Measurements from ENCODE around the gene TMUB1. TPM values are rescaled to one million over a fixed set of nuclear protein-coding genes. Genes with fewer than 3 reads are reported as not detected.

The TMUB1 gene
- total RNA-seq, 1 experiment from 2014 or later: 51.2 TPM

- no TSS peak for BruUV-seq (replicated peaks)
- H3K36me3 Mint-ChIP-seq (ENCODE audit: insufficient read depth, unreplicated experiment): peaks cover 74% of the 10 kb centered on the region
- no peaks in the 10 kb centered on the region for H3K27me3 Mint-ChIP-seq (ENCODE audit: unreplicated experiment)
- peaks cover 33% of the 10 kb centered on the region for H3K4me1 Mint-ChIP-seq (ENCODE audit: low read depth, unreplicated experiment)
- peak within 1 kb of the TSS; percentile 67 for H3K27ac Mint-ChIP-seq (ENCODE audit: unreplicated experiment)
- intact Hi-C loops (cut with micrococcal nuclease; ENCODE audit: unreplicated experiment): no loop called here
- peak; percentile 89 for DNase-seq
- H3K4me3 Mint-ChIP-seq (ENCODE audit: low read depth, unreplicated experiment): peak within 1 kb of the TSS; percentile 94
- CTCF ChIA-PET: interaction anchor here (1.2 kb wide), 2 partner anchors 9 to 32 kb away, joined by 3 read pairs; no protein-coding TSS in a partner anchor
- TF ChIP-seq, protein P1, sequence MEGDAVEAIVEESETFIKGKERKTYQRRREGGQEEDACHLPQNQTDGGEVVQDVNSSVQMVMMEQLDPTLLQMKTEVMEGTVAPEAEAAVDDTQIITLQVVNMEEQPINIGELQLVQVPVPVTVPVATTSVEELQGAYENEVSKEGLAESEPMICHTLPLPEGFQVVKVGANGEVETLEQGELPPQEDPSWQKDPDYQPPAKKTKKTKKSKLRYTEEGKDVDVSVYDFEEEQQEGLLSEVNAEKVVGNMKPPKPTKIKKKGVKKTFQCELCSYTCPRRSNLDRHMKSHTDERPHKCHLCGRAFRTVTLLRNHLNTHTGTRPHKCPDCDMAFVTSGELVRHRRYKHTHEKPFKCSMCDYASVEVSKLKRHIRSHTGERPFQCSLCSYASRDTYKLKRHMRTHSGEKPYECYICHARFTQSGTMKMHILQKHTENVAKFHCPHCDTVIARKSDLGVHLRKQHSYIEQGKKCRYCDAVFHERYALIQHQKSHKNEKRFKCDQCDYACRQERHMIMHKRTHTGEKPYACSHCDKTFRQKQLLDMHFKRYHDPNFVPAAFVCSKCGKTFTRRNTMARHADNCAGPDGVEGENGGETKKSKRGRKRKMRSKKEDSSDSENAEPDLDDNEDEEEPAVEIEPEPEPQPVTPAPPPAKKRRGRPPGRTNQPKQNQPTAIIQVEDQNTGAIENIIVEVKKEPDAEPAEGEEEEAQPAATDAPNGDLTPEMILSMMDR (IDR thresholded peaks at IDR 0.05; ENCODE audit: unreplicated experiment): peak; percentile 85
- H3K9me3 Mint-ChIP-seq (ENCODE audit: low read depth, unreplicated experiment): no peaks in the 10 kb centered on the region
These were observed 23.8 kb downstream of the TMUB1 start, which contains the start of gene SLC4A2 for GRCh38 chr7:151059367-151060112. Gene SLC4A2, plus strand, starts transcription at chr7:151059589. Its CDS starts 2,399 bp downstream, at chr7:151061988.

DNA sequence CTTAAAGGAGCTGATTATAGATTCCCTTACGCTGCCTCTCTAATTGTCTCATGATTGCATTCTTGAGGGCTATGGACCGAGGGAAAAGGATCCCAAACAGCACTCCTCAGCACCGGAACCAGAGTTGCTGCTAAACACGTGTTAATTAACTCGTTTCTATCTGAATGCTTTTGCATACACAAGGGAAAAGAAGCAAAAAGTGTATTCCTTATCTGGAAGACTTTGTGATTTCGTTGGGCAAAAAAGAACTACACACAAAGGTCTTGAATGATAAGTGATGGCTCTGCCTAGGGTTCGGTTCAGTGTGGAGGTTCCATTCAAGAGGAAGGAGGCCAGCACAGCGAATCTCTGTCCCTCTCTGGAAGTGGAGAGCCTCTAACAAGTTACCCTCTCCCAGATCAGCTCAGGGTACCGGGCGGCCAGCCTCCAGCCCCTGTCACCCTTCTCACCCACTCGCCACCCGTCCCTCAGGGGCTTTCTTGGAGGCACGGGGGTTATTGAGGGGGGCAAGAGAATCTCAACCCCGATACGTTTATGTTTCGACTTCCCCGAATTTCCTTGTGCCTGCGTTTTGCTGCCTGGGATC is 24.4 kb downstream of the TMUB1 start:
- Mint-ChIP-seq H3K27me3 (ENCODE audit: unreplicated experiment) (no peaks in the 10 kb centered on the region), H3K4me3 (ENCODE audit: low read depth, unreplicated experiment) (peak overlapping the region; percentile 94), H3K36me3 (ENCODE audit: insufficient read depth, unreplicated experiment) (peaks cover 72% of the 10 kb centered on the region), H3K4me1 (ENCODE audit: low read depth, unreplicated experiment) (peaks cover 33% of the 10 kb centered on the region), H3K9me3 (ENCODE audit: low read depth, unreplicated experiment) (no peaks in the 10 kb centered on the region), H3K27ac (ENCODE audit: unreplicated experiment) (peak overlapping the region; percentile 67)
- TF ChIP-seq, protein P1 (IDR thresholded peaks at IDR 0.05; ENCODE audit: unreplicated experiment): no peak
- intact Hi-C loops (cut with micrococcal nuclease; ENCODE audit: unreplicated experiment): loop anchor here (1.0 kb wide), 1 partner anchor 31 kb away; the partner anchor contains the start of gene ABCB8
- CTCF ChIA-PET: interaction anchor here (1.2 to 2.0 kb wide), 2 partner anchors 8 to 31 kb away, joined by 3 to 13 read pairs; partner anchors contain the start of gene ABCB8
- BruUV-seq (replicated peaks): no TSS peak
- no peak for DNase-seq

GRCh38 chr7:151057989-151058780 is 25.1 kb downstream of the TMUB1 start:
- intact Hi-C loops (cut with micrococcal nuclease; ENCODE audit: unreplicated experiment): loop anchor here (1.0 kb wide), 1 partner anchor 30 kb away; the partner anchor contains the start of gene ABCB8
- peaks cover 33% of the 10 kb centered on the region for H3K4me1 Mint-ChIP-seq (ENCODE audit: low read depth, unreplicated experiment)
- no peaks in the 10 kb centered on the region for H3K27me3 Mint-ChIP-seq (ENCODE audit: unreplicated experiment)
- TF ChIP-seq, protein P1 (IDR thresholded peaks at IDR 0.05; ENCODE audit: unreplicated experiment): no peak
- CTCF ChIA-PET: interaction anchor here (1.2 to 2.0 kb wide), 2 partner anchors 8 to 30 kb away, joined by 3 to 13 read pairs; partner anchors contain the start of gene ABCB8
- TSS peak; percentile 55 for BruUV-seq (replicated peaks)
- H3K27ac Mint-ChIP-seq (ENCODE audit: unreplicated experiment): peak overlapping the region; percentile 67
- H3K36me3 Mint-ChIP-seq (ENCODE audit: insufficient read depth, unreplicated experiment): peaks cover 70% of the 10 kb centered on the region
- peak overlapping the region; percentile 94 for H3K4me3 Mint-ChIP-seq (ENCODE audit: low read depth, unreplicated experiment)
- peak; percentile 96 for DNase-seq
- H3K9me3 Mint-ChIP-seq (ENCODE audit: low read depth, unreplicated experiment): no peaks in the 10 kb centered on the region

GRCh38 chr7:151057506-151057988 is 25.7 kb downstream of the TMUB1 start, which contains the start of gene CDK5:
Gene CDK5, minus strand, starts transcription at chr7:151057897. Its CDS starts 49 bp downstream, at chr7:151057848.
- Mint-ChIP-seq H3K4me1 (ENCODE audit: low read depth, unreplicated experiment) (peaks cover 33% of the 10 kb centered on the region), H3K36me3 (ENCODE audit: insufficient read depth, unreplicated experiment) (peaks cover 63% of the 10 kb centered on the region), H3K27me3 (ENCODE audit: unreplicated experiment) (no peaks in the 10 kb centered on the region), H3K9me3 (ENCODE audit: low read depth, unreplicated experiment) (no peaks in the 10 kb centered on the region), H3K4me3 (ENCODE audit: low read depth, unreplicated experiment) (peak within 1 kb of the TSS; percentile 94), H3K27ac (ENCODE audit: unreplicated experiment) (peak within 1 kb of the TSS; percentile 67)
- no TSS peak for BruUV-seq (replicated peaks)
- CTCF ChIA-PET: interaction anchor here (2.0 kb wide), 1 partner anchor 29 kb away, joined by 13 read pairs; the partner anchor contains the start of gene ABCB8
- TF ChIP-seq, protein P1 (IDR thresholded peaks at IDR 0.05; ENCODE audit: unreplicated experiment): no peak
- DNase-seq: no peak
- intact Hi-C loops (cut with micrococcal nuclease; ENCODE audit: unreplicated experiment): no loop called here
